Stomach smooth muscle (tissue), 2 donors: ENCODE results near the gene ARF1.

Source experiments
- H3K27ac ChIP-seq: one replicate; pipeline ENCODE4 v1.7.0; 2013; ENCODE audit warnings: mild to moderate bottlenecking, low read length, inconsistent platforms
- H3K27me3 ChIP-seq, 2 donors: one replicate each; pipeline ENCODE4 v1.7.0; 2013; ENCODE audit warnings: low read length in 2 of 2; ENCODE audit not compliant: insufficient read depth in 2 of 2, control insufficient read depth in 1 of 2
- H3K36me3 ChIP-seq, 2 donors: one replicate each; pipeline ENCODE4 v1.7.0; 2013; ENCODE audit warnings: low read length in 2 of 2; ENCODE audit not compliant: control insufficient read depth in 2 of 2, insufficient read depth in 2 of 2
- H3K4me1 ChIP-seq: one replicate; pipeline ENCODE4 v1.7.0; 2013; ENCODE audit warnings: low read length; ENCODE audit not compliant: control insufficient read depth, insufficient read depth
- H3K4me3 ChIP-seq, 2 donors: one replicate each; pipeline ENCODE4 v1.7.0; 2013; ENCODE audit warnings: low read length in 2 of 2
- H3K9ac ChIP-seq, 2 donors: one replicate each; pipeline ENCODE4 v1.7.0; 2013; ENCODE audit warnings: low read length in 2 of 2, mild to moderate bottlenecking in 1 of 2
- H3K9me3 ChIP-seq, 2 donors: one replicate each; pipeline ENCODE4 v1.7.0; 2013; ENCODE audit warnings: low read length in 2 of 2; ENCODE audit not compliant: control insufficient read depth in 2 of 2
- donor health status: healthy.
- donor health status: Pancreatic carcinoma.

ARF1 gene

DNA sequence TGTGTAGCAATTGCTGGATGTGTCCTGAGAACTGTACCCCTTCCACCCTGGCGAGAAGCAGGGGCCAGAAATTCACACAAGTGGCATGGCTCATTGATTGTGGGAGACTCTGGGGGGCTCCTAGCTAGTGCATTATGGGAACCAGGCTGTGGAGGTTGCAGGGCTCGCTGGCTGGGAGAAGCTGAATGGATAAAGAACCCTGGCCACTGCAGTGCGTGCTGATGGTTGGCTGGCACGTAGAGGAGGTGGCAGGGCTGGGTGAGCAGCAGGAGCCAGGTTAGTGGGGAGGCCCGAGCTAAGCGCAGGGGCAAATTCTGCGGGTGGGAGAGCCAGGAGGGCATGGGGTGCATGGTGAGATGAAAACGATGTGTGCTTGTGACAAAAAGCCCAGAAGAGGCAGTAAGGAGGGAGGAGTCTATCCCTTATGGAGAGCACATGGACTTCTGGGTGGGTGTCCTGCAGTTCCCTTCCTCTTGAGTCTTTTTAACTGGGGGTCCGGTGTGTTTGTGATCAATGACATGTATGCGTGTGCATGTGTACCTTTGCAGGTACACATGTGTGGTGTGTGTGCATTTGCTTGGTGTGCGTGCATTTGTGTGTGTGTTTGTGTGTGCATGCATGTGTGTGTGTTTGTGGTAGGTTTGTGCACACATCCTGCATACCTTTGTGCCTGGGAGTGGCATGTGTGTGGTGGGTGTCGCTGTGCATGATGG lies 61.1 kb downstream of the ARF1 start:
- Histone ChIP-seq H3K36me3 (peaks cover 0 to 14% of the 10 kb centered on the region in 2 donors), H3K27me3 (no peaks in the 10 kb centered on the region), H3K9ac (no peak overlapping the region), H3K27ac (no peak overlapping the region), H3K4me1 (peaks cover 39% of the 10 kb centered on the region), H3K9me3 (no peaks in the 10 kb centered on the region), H3K4me3 (no peak overlapping the region)

- H3K4me1 ChIP-seq = peaks cover 44% of the 10 kb centered on the region
Measured at GRCh38 chr1:228144193-228144992, 61.9 kb downstream of the ARF1 start.

GRCh38 chr1:228144993-228145343 lies 62.5 kb downstream of the ARF1 start:
- Histone ChIP-seq H3K27ac (no peak overlapping the region), H3K4me3 (no peak overlapping the region), H3K9ac (no peak overlapping the region), H3K36me3 (peaks cover 0 to 14% of the 10 kb centered on the region in 2 donors), H3K27me3 (no peaks in the 10 kb centered on the region), H3K4me1 (peaks cover 50% of the 10 kb centered on the region), H3K9me3 (no peaks in the 10 kb centered on the region)

More at GRCh38 chr1:228144193-228144992, 61.9 kb downstream of the ARF1 start:
- Histone ChIP-seq H3K9ac (no peak overlapping the region), H3K9me3 (no peaks in the 10 kb centered on the region), H3K27me3 (no peaks in the 10 kb centered on the region), H3K36me3 (peaks cover 0 to 14% of the 10 kb centered on the region in 2 donors), H3K4me3 (no peak overlapping the region), H3K27ac (no peak overlapping the region)

GRCh38 chr1:228145463-228146416 lies 63.2 kb downstream of the ARF1 start:
- H3K4me3 ChIP-seq = no peak overlapping the region
- no peaks in the 10 kb centered on the region for H3K9me3 ChIP-seq
- H3K27ac ChIP-seq = no peak overlapping the region
- H3K27me3 ChIP-seq = no peaks in the 10 kb centered on the region
- H3K36me3 ChIP-seq = peaks cover 0 to 14% of the 10 kb centered on the region in 2 donors
- peak overlapping the region in 1 of 2 donors; percentile 5 for H3K9ac ChIP-seq
- peaks cover 54% of the 10 kb centered on the region for H3K4me1 ChIP-seq

DNA sequence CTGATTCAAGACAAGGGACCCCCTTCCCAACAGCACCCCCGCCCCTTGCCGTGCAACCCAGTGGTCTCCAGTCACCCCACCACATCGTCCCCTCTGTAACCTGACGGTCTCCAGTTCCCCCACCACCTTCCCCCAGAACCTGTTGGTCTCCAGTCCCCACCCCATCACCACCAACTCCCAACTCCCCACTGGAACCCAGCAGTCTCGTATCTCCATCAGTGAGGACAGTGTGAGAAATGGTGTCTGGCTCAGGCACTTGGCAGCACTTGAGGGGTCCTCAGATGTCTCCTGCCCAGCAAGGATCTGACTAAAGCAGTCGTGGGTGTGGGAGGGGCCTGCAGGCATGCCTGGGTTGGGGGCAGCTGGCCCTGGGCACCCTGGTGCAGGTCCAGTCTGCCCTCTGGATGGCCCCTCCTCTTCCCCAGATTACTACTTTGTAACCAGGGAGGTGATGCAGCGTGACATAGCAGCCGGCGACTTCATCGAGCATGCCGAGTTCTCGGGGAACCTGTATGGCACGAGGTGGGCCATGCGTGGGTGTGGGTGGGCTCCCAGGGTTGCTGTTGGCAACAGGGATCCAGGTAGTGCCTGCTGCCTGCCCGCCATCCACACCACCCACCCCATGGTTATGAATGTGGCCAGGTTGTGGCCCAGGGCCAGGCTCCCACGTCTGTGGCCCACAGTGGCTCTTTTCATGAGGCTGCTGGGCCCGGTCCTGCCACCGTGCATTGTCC lies 64.1 kb downstream of the ARF1 start:
- peaks cover 54% of the 10 kb centered on the region for H3K4me1 ChIP-seq
- H3K9ac ChIP-seq = no peak overlapping the region
- peaks cover 0 to 14% of the 10 kb centered on the region in 2 donors for H3K36me3 ChIP-seq

GRCh38 chr1:228147151-228147693 lies 64.7 kb downstream of the ARF1 start:
- H3K27ac ChIP-seq = no peak overlapping the region
- H3K27me3 ChIP-seq = no peaks in the 10 kb centered on the region
- peaks cover 0 to 13% of the 10 kb centered on the region in 2 donors for H3K36me3 ChIP-seq
- no peaks in the 10 kb centered on the region for H3K9me3 ChIP-seq
- H3K4me1 ChIP-seq = peaks cover 53% of the 10 kb centered on the region
- no peak overlapping the region for H3K4me3 ChIP-seq
- H3K9ac ChIP-seq = no peak overlapping the region

More for the DNA sequence above, 64.1 kb downstream of the ARF1 start:
- Histone ChIP-seq H3K4me3 (no peak overlapping the region), H3K27ac (no peak overlapping the region), H3K9me3 (no peaks in the 10 kb centered on the region), H3K27me3 (no peaks in the 10 kb centered on the region)

DNA sequence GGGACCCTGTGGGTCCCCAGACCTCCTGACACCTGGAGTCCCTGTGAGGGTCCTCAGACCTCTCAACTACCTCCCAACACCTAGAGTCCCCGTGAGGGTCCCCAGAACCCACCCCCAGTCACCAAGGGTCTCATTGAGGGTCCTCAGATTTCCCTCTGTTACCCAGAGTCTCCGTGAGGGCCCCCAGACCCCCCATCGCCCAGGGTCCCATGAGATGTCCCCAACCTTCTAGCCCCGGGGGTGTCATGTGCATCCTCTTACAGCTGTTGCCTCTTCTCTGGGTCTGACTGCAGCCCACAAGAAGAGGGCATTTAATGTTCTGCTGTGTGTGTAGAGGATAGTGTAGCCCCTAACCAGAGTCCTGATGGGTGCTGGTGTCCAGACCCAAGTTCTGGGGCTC lies 65.3 kb downstream of the ARF1 start:
- Histone ChIP-seq H3K27me3 (no peaks in the 10 kb centered on the region), H3K9me3 (no peaks in the 10 kb centered on the region), H3K4me3 (no peak overlapping the region), H3K4me1 (peaks cover 48% of the 10 kb centered on the region), H3K9ac (no peak overlapping the region), H3K36me3 (peaks cover 0 to 13% of the 10 kb centered on the region in 2 donors), H3K27ac (no peak overlapping the region)

GRCh38 chr1:228148196-228148861 lies 65.8 kb downstream of the ARF1 start:
- Histone ChIP-seq H3K9ac (peak overlapping the region in 1 of 2 donors; percentile 15), H3K27ac (peak overlapping the region; percentile 96), H3K4me1 (peaks cover 48% of the 10 kb centered on the region), H3K9me3 (no peaks in the 10 kb centered on the region), H3K36me3 (peaks cover 0 to 13% of the 10 kb centered on the region in 2 donors), H3K4me3 (no peak overlapping the region), H3K27me3 (no peaks in the 10 kb centered on the region)
